Measurements from ENCODE around the gene THAP8. TPM values are rescaled to one million over a fixed set of nuclear protein-coding genes. Genes with fewer than 3 reads are reported as not detected.

THAP8 gene
- total and polyA plus RNA-seq, 2 of the 8 experiments (the other 6 are each of a cell fraction or from before 2014, with no cell fraction given), result 6.0 to 11.1 TPM

DNA sequence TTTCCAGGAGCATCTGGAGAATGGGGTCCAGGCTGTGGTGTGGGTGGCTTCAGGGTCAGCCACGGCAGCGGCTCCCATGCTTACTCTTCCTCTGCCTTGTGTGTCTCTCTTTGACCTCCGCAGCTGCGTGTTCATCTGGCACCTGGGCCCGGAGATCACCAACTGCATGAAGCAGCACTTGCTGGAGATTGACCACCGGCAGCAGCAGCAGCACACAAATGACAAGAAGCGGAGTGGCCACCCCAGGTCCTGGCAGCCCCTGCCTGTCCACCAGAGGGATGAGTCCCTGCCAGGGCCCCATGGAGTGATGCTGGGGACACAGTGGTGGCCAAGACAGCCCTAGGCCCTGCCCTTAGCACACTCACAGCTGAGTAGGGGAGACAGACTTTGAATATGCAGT lies 38.5 kb upstream of the THAP8 start:
- no peak overlapping the region for H3K18ac ChIP-seq (ENCODE audit: extremely low read depth, low read length)

More for the DNA sequence above, 38.5 kb upstream of the THAP8 start:
- H3K9ac ChIP-seq (replicated peaks in 1 of 4; ENCODE audit: extremely low read depth in 1 of 4, low read depth in 3 of 4, low read length in 3 of 4), result no peak overlapping the region
- H4K20me1 ChIP-seq (replicated peaks in 1 of 2; ENCODE audit: control insufficient read depth in 1 of 2, insufficient read depth in 2 of 2, low read length in 2 of 2), result peaks cover 2 to 15% of the 10 kb centered on the region in 2 experiments
- no peak overlapping the region for H2BK120ac ChIP-seq (replicated peaks; ENCODE audit: low read depth, low read length)
- H2AK5ac ChIP-seq (ENCODE audit: low read depth, low read length), result no peak overlapping the region
- 93% methylated on average over 7 of the region's 7 CpGs; no CpG with 5 or more reads in 1 of the 2 experiments for WGBS, 2 experiments (ENCODE audit: extremely low coverage in 1 of 2, insufficient coverage in 1 of 2, insufficient read length in 1 of 2, insufficient replicate concordance in 2 of 2, low coverage in 1 of 2, low lambda C conversion rate in 2 of 2, missing lambda C conversion rate in 1 of 2)
- TF ChIP-seq CTBP2 (IDR thresholded peaks at IDR 0.05; ENCODE audit: borderline replicate concordance, insufficient read depth, insufficient read length, low read length), result no peak
- H4K91ac ChIP-seq (replicated peaks; ENCODE audit: insufficient read length, low read length), result no peak overlapping the region
- H3K4me1 ChIP-seq (replicated peaks in 1 of 4; ENCODE audit: control insufficient read depth in 3 of 4, insufficient read depth in 4 of 4, low read length in 3 of 4), result no peaks in the 10 kb centered on the region
- DNase-seq (ENCODE audit: low read depth in 1 of 2, low spot score in 2 of 2) (no peak), FAIRE-seq (no peak)
- H3K27me3 ChIP-seq (replicated peaks in 1 of 4; ENCODE audit: control insufficient read depth in 3 of 4, extremely low read depth in 1 of 4, insufficient read depth in 3 of 4, low read length in 3 of 4), result no peaks in the 10 kb centered on the region
- no peak overlapping the region for H3K56ac ChIP-seq (replicated peaks; ENCODE audit: insufficient read length, low read depth, low read length)
- no peak overlapping the region for H2BK12ac ChIP-seq (ENCODE audit: low read depth, low read length)
- CTCF ChIA-PET (ENCODE audit: partially characterized antibody), result no interaction called here
- no peak overlapping the region for H2BK15ac ChIP-seq (ENCODE audit: low read length)
- H2AFZ ChIP-seq (ENCODE audit: low read length), result no peak overlapping the region
- H3K79me2 ChIP-seq (ENCODE audit: control insufficient read depth in 1 of 2, insufficient read depth in 2 of 2, low read length in 2 of 2), result no peaks in the 10 kb centered on the region
- no peak overlapping the region for H4K5ac ChIP-seq (ENCODE audit: insufficient read length, low read depth, low read length)
- no peaks in the 10 kb centered on the region for H3K23me2 ChIP-seq (ENCODE audit: low read depth, low read length)
- POLR2A ChIA-PET (ENCODE audit: partially characterized antibody), result no interaction called here
- peaks cover 30 to 74% (median 61%) of the 10 kb centered on the region in 4 experiments for H3K36me3 ChIP-seq (ENCODE audit: control insufficient read depth in 2 of 4, insufficient read depth in 4 of 4, low read length in 3 of 4)
- no peak overlapping the region for H3K14ac ChIP-seq (ENCODE audit: insufficient read length)
- H3K4ac ChIP-seq (replicated peaks; ENCODE audit: insufficient read length, low read depth, low read length), result no peak overlapping the region
- no peaks in the 10 kb centered on the region for H3K9me3 ChIP-seq (ENCODE audit: insufficient read depth in 2 of 2, low read depth in 1 of 2, low read length in 1 of 2)
- H3K27ac ChIP-seq (ENCODE audit: low read depth, low read length), result no peak overlapping the region
- H3K79me1 ChIP-seq (ENCODE audit: low read depth, low read length), result no peaks in the 10 kb centered on the region
- H3K23ac ChIP-seq (ENCODE audit: insufficient read length), result no peak overlapping the region
- no peak overlapping the region for H2BK20ac ChIP-seq (ENCODE audit: low read length)
- no peak overlapping the region; the same call in 1 of the 2 replicates for H4K8ac ChIP-seq (ENCODE audit: extremely low read depth, insufficient read depth, low read length)
- no peak overlapping the region for H3K4me3 ChIP-seq (ENCODE audit: extremely low read depth in 1 of 4, insufficient read depth in 2 of 4, low read depth in 3 of 4, low read length in 4 of 4)
- H3K4me2 ChIP-seq (ENCODE audit: insufficient read depth in 1 of 2, low read depth in 2 of 2, low read length in 2 of 2), result no peak overlapping the region
- no peak overlapping the region for H2BK5ac ChIP-seq (ENCODE audit: low read depth, low read length)

Data from H1 (cell line).